Activated naive CD4-positive, alpha-beta T cell treated with anti-CD3 and anti-CD28 coated beads, Interleukin-2, amount 50 U/mL, for 24 hours (primary cell): Measurements from ENCODE around the gene LRRC1.

ENCODE experiments used
- H3K27ac Mint-ChIP-seq: one replicate; pipeline ENCODE4 v1.8.0; 2021; ENCODE audit warnings: mild to moderate bottlenecking, mixed read lengths
- H3K27me3 Mint-ChIP-seq: one replicate; pipeline ENCODE4 v1.8.0; 2021; ENCODE audit warnings: mixed read lengths
- H3K36me3 Mint-ChIP-seq: one replicate; pipeline ENCODE4 v1.8.0; 2021; ENCODE audit warnings: mixed read lengths
- H3K4me1 Mint-ChIP-seq: one replicate; pipeline ENCODE4 v1.8.0; 2021; ENCODE audit warnings: mixed read lengths
- H3K4me3 Mint-ChIP-seq: one replicate; pipeline ENCODE4 v1.8.0; 2021; ENCODE audit warnings: mild to moderate bottlenecking, mixed read lengths
- H3K9me3 Mint-ChIP-seq: one replicate; pipeline ENCODE4 v1.8.0; 2021; ENCODE audit warnings: mixed read lengths

LRRC1 gene

DNA sequence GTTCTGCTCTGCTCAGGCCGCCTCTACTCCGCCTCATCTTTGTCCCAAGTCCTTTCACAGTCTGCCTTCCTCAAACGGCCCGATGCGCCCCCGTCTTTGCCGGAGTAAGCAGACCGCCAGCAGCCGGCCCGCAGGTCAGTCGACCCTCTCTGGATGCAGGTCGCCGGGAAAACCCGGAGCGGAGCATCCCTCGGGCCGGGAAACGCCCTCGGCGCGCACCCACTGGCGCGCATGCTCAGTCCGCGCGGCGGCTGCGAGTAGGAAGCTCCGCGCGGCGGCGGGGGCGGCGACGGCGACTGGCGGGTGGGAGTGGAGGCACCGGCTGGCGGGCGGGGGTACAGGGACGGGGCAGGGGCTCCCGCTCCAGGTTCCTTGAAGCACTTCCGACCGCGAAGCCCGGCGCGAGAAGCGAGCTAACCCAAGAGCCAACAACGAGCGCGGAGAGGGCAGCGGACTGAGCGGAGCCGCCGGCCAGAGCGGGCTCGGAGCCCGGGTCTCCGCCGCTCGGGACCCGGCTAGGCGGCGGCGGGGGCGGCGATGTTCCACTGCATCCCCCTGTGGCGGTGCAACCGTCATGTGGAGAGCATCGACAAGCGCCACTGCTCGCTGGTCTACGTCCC, at the start of gene LRRC1:
TSS of gene LRRC1 (plus strand) at position 286 of the 620 bp plus-strand sequence. CDS start at position 538, 252 bp downstream.
- H3K4me3 Mint-ChIP-seq = peak within 1 kb of the TSS; percentile 96
- H3K27ac Mint-ChIP-seq = peak within 1 kb of the TSS; percentile 83
- peaks cover 13% of the 10 kb centered on the region for H3K4me1 Mint-ChIP-seq
- no peaks in the 10 kb centered on the region for H3K36me3 Mint-ChIP-seq
- peaks cover 9% of the 10 kb centered on the region for H3K27me3 Mint-ChIP-seq
- H3K9me3 Mint-ChIP-seq = no peaks in the 10 kb centered on the region

DNA sequence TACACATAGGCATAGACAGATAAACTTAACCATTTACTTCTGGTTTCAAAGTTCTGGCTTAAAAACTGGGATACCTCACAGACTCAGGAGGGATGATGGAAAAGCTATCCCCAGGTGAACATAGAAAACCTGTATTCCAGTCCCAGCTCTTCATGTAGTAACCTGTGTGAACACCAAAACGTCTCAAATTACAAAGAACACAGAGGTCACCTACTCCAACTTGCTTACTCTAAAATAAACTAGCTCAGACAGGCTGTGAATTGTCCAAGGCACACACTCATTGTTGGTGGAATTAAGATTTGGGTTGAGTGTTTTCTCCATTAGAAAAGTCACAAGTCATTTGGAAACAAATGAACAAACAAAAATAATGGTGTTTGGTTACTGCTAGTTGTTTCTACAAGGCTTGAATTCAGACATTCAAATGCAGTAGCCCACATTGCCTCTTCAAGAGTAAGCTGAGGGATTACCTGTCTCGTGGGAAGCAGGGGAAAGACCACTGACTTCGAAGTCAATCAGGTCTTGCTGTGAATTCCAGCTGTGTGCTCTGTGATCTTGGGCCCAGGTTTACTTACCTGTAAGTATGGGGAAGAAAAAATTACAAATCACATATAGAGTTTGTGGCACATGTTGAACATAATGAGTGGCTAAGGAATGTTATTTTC, 48.2 kb upstream of the LRRC1 start:
- H3K4me3 Mint-ChIP-seq = no peak overlapping the region

DNA sequence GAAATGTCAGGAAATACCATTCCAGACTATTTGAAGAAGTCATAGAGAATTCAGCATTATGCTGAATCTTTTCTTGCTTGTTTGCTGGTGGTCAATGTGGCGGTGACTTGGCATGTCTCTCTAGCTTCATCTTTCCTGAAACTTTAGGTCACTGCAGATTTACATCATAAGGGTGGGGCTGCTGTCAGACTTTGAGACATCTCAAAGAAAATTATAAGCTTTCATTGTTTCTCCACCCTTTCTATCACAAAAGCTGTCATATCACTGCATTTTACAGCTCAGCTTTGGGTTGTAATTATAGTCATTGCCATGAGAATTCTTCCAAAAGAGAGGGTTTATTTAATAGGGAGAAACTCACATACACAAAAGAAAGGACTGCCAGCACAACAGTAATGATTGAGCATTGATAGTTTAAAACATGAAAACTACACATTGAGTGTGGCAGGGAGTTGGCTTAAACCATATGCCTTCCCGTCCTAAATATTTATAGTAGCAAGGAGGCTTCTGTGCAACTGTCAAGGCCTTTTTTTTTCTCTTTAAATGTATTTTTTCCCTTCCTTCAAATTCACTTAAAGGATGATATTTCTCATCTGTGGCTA, 44.7 kb upstream of the LRRC1 start:
- Mint-ChIP-seq H3K4me1 (no peaks in the 10 kb centered on the region), H3K27me3 (no peaks in the 10 kb centered on the region), H3K27ac (no peak overlapping the region), H3K9me3 (no peaks in the 10 kb centered on the region), H3K4me3 (no peak overlapping the region), H3K36me3 (no peaks in the 10 kb centered on the region)

More for the DNA sequence above, 48.2 kb upstream of the LRRC1 start:
- no peaks in the 10 kb centered on the region for H3K27me3 Mint-ChIP-seq
- H3K36me3 Mint-ChIP-seq = no peaks in the 10 kb centered on the region
- H3K4me1 Mint-ChIP-seq = peaks cover 3% of the 10 kb centered on the region
- no peaks in the 10 kb centered on the region for H3K9me3 Mint-ChIP-seq
- H3K27ac Mint-ChIP-seq = no peak overlapping the region

DNA sequence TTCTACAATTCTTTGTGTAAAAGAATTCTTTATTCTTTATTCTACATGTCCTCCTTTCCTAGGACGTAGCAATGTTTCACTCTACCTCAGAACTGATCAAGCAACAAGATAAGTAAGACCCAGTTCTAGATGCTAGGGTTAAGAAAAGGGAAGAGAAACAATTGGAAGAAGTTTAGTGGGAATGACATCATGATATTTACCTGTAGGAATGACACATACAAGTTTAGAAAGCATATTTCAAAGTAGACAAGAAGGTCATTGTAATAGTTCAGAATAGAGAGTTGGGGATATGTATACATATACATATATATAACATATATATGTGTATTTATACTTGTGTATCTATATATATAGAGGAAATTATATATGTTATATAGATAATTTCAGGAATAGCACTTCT, 43.4 kb upstream of the LRRC1 start:
- Mint-ChIP-seq H3K4me1 (no peaks in the 10 kb centered on the region), H3K36me3 (no peaks in the 10 kb centered on the region), H3K9me3 (no peaks in the 10 kb centered on the region), H3K4me3 (no peak overlapping the region), H3K27ac (no peak overlapping the region), H3K27me3 (no peaks in the 10 kb centered on the region)

DNA sequence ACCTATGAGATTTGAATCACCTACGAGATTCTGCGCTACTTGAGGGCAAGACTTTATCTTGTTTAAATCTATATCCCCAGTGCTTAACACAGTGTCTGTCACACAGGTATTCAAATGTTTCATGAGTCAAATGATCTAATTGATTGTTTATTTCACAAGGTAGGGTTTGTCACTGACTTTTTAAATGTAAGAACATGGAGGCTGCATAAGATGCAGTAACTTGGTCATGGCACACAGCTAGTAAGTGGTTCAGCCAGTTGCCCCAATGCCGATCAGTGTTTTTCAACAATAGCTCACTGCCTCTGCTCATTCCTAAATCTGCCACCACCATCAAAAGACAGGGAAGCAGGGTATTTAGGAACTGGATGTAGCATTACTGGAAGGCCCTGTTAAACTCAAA, 42.4 kb upstream of the LRRC1 start:
- Mint-ChIP-seq H3K4me1 (no peaks in the 10 kb centered on the region), H3K4me3 (no peak overlapping the region), H3K9me3 (no peaks in the 10 kb centered on the region), H3K27me3 (no peaks in the 10 kb centered on the region), H3K27ac (no peak overlapping the region), H3K36me3 (no peaks in the 10 kb centered on the region)

DNA sequence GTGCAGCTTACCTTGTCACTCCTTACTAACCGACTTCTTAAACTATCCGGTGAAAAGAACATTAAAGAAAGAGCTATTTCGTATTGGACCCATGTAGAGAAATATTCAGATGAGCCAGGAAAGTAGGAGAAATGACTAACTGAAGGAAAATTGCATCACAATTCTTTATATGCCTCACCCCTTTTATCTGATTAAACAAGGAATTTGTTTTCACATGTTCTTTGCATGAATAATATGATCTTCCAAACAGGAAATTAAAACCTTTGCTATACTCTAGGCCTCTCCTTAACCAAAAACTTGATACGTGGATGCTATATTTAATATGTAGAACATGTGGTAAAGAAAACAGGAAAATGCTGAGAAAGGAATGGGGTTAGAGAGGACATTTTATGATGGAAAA, 41.9 kb upstream of the LRRC1 start:
- Mint-ChIP-seq H3K36me3 (no peaks in the 10 kb centered on the region), H3K4me1 (no peaks in the 10 kb centered on the region), H3K4me3 (no peak overlapping the region), H3K27me3 (no peaks in the 10 kb centered on the region), H3K27ac (no peak overlapping the region), H3K9me3 (no peaks in the 10 kb centered on the region)

DNA sequence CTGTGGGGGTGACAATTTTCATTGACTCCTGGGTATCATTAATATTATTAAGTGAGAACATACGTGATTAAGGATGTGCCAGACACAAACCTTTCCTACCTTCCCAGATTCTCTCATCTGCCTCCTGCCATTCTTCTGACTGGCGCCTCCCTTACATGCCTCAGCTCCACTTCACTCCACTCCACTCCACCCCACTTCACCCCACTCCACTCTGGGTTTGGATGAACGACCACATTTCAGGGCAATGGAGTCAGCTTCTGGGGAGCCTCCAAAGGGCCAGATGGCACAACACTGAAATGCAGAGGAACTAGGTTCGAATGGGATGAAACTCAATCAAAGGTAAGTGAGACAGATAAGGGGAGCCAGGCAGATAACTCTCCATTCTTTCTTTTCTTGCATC, 40.5 kb upstream of the LRRC1 start:
- H3K27ac Mint-ChIP-seq = no peak overlapping the region
- no peaks in the 10 kb centered on the region for H3K9me3 Mint-ChIP-seq
- no peak overlapping the region for H3K4me3 Mint-ChIP-seq
- no peaks in the 10 kb centered on the region for H3K27me3 Mint-ChIP-seq
- no peaks in the 10 kb centered on the region for H3K36me3 Mint-ChIP-seq
- H3K4me1 Mint-ChIP-seq = no peaks in the 10 kb centered on the region

DNA sequence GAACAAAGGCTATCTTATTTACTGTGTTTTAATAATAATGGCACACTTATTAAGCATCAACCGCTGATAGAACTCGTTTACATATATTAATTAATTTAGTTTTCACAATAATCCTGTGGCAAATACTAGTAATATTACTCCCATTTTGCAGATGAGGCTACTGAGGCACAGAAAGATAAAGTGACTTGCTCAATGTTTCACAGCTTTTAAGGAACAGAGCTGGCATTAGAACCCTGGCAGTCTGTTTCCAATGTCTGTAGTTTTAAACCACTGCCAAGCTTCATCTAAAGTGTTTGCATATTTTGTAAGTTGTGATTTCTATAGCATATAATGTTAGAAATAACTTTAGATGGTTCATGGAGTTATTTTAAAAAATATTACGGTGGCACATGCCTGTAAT, 38.4 kb upstream of the LRRC1 start:
- no peaks in the 10 kb centered on the region for H3K36me3 Mint-ChIP-seq
- no peaks in the 10 kb centered on the region for H3K27me3 Mint-ChIP-seq
- no peaks in the 10 kb centered on the region for H3K4me1 Mint-ChIP-seq
- H3K9me3 Mint-ChIP-seq = no peaks in the 10 kb centered on the region
- H3K27ac Mint-ChIP-seq = no peak overlapping the region
- H3K4me3 Mint-ChIP-seq = no peak overlapping the region

DNA sequence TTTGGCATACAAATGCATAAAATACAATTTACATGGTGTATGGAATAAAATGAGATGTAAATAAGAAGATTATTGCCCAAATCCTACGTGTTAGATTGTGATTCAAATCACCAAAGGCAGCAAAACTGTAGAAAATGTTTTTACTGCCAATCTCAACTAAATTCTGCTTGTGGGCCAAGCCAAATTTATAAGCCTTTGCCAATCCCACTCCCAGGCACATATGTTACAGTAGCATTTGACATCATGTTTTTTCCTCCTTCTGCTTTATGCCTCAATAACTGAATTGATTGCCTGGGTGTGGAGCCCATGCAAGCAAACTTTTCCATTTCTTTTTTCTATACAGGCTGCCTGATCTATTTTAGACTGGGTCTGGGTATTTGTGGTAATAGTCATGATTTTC, 36.3 kb upstream of the LRRC1 start:
- Mint-ChIP-seq H3K9me3 (no peaks in the 10 kb centered on the region), H3K27ac (no peak overlapping the region), H3K27me3 (no peaks in the 10 kb centered on the region), H3K36me3 (no peaks in the 10 kb centered on the region), H3K4me1 (no peaks in the 10 kb centered on the region), H3K4me3 (no peak overlapping the region)

DNA sequence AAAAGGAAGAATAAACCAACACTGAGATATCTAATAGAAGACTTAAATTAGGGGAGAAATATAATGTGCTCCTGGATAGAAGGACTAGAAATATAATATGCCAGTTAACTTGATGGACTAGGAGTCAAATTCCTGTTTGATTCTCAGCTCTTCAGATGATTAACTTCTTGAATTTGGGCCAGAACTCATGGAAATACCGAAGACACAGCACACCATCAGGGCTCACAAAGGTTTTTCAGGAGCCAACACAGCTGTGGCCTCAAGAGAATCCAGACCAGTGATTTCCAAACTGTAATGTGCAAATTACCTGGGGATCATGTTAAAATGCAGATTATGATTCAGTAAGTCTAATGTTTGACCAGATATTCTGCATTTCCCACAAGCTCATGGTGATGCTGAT, 33.8 kb upstream of the LRRC1 start:
- H3K27me3 Mint-ChIP-seq = peaks cover 6% of the 10 kb centered on the region
- peaks cover 2% of the 10 kb centered on the region for H3K36me3 Mint-ChIP-seq
- H3K27ac Mint-ChIP-seq = no peak overlapping the region
- H3K9me3 Mint-ChIP-seq = no peaks in the 10 kb centered on the region
- H3K4me3 Mint-ChIP-seq = no peak overlapping the region
- no peaks in the 10 kb centered on the region for H3K4me1 Mint-ChIP-seq

DNA sequence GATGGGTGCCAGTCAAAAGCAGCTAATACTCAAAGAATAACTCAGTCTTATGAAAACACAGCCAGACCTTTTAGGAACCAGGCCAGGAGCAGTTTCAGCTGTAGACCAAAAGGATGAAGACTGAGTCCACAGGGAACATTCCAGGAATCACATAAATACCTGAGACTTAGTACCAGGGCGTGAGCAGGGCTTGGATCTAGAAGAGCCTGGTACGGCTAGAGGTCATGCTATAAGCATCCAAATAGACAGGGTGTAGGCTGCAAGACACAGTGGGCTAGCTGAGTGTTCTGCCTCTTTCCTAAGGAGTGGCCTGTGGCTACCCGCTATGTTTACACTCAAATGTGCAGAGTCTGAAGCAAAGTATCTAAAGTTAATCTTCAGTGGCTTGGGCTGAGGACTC, 29.5 kb upstream of the LRRC1 start:
- no peak overlapping the region for H3K27ac Mint-ChIP-seq
- H3K36me3 Mint-ChIP-seq = peaks cover 2% of the 10 kb centered on the region
- H3K9me3 Mint-ChIP-seq = no peaks in the 10 kb centered on the region
- no peaks in the 10 kb centered on the region for H3K4me1 Mint-ChIP-seq
- no peak overlapping the region for H3K4me3 Mint-ChIP-seq
- H3K27me3 Mint-ChIP-seq = peaks cover 9% of the 10 kb centered on the region

DNA sequence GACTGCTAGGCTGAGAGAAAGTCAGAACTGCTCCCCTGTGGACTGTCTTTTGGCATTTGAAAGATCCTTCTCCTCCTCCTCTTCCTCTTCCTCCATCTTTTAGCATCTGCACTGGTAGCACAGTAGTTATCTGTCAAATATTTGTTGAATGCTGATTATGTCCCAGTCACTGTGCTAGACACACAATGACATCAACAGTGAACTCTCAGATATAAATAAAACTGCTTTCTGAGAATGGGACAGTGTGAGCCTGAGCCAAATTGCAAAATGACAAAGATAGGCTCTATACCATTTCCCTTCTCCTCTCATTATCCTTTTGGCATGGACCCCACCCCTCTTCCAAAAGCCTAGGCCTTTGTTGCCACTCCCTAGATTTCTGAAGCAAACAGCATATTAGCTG, 27.9 kb upstream of the LRRC1 start:
- Mint-ChIP-seq H3K4me3 (no peak overlapping the region), H3K27me3 (peaks cover 9% of the 10 kb centered on the region), H3K4me1 (no peaks in the 10 kb centered on the region), H3K9me3 (no peaks in the 10 kb centered on the region), H3K36me3 (peaks cover 2% of the 10 kb centered on the region), H3K27ac (no peak overlapping the region)

DNA sequence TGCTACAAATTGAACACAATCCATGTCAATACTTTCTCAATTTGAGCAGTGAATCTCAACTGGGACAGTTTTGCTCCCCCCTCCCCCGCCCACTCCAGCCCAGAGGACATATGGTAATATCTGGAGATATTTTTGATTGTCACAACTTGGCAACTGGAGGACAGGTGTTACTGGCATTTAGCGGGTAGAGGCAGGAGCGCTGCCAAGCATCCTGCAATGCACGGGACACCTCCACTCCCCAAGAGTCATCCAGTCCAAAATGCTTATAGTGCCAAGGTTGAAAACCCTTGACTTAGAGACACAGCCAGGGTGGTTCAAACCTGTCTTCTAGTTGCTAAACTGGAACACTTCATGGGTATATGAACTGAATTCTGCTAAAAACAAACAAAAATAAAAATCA, 26.9 kb upstream of the LRRC1 start:
- H3K36me3 Mint-ChIP-seq = peaks cover 2% of the 10 kb centered on the region
- H3K9me3 Mint-ChIP-seq = no peaks in the 10 kb centered on the region
- H3K4me1 Mint-ChIP-seq = no peaks in the 10 kb centered on the region
- H3K27ac Mint-ChIP-seq = no peak overlapping the region
- peaks cover 10% of the 10 kb centered on the region for H3K27me3 Mint-ChIP-seq
- H3K4me3 Mint-ChIP-seq = no peak overlapping the region

DNA sequence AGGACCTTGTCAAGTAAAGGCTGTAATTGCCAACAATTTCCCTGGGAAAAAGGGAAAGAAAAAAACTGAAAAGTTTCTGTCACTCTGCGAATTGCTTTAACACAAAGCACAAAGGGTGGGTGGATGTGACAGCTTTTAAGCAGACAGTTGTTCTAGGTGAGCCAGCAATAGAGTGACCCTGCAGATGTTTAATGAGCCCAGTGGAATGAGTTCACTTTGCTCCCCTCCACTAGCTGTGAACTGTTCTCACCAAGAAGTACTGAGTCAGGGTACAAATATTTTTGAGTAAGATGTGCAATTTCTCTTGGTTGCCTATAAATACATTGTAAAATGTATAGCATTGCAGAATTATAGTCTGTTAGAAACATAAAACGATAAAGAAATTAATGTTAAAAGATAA, 26.2 kb upstream of the LRRC1 start:
- Mint-ChIP-seq H3K4me3 (no peak overlapping the region), H3K36me3 (peaks cover 2% of the 10 kb centered on the region), H3K27ac (no peak overlapping the region), H3K4me1 (no peaks in the 10 kb centered on the region), H3K9me3 (no peaks in the 10 kb centered on the region), H3K27me3 (peaks cover 12% of the 10 kb centered on the region)

DNA sequence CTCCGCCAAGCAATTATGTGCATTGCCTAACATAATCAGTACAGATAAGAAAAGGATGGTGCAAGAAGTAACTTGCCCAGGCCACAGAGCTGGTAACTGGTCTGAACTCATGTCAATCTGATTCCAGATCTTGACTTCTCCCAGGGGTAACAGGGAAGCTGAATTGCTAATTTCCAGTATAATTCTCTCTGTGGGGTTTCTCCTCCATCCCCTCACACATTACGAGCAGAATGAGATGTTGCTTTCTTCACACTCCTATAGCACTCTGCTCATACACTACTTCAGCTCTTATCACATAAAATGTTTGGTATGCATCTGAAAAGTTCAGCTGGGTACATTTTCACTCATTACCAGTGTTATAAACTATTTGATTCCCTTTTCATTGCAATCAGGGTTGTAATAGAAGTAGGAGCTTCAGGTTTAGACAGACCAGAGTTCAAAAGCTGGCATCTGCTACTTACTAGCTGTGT, 24.0 kb upstream of the LRRC1 start:
- Mint-ChIP-seq H3K4me3 (no peak overlapping the region), H3K9me3 (no peaks in the 10 kb centered on the region), H3K4me1 (no peaks in the 10 kb centered on the region), H3K27ac (no peak overlapping the region), H3K36me3 (peaks cover under 1% of the 10 kb centered on the region), H3K27me3 (peaks cover 8% of the 10 kb centered on the region)

DNA sequence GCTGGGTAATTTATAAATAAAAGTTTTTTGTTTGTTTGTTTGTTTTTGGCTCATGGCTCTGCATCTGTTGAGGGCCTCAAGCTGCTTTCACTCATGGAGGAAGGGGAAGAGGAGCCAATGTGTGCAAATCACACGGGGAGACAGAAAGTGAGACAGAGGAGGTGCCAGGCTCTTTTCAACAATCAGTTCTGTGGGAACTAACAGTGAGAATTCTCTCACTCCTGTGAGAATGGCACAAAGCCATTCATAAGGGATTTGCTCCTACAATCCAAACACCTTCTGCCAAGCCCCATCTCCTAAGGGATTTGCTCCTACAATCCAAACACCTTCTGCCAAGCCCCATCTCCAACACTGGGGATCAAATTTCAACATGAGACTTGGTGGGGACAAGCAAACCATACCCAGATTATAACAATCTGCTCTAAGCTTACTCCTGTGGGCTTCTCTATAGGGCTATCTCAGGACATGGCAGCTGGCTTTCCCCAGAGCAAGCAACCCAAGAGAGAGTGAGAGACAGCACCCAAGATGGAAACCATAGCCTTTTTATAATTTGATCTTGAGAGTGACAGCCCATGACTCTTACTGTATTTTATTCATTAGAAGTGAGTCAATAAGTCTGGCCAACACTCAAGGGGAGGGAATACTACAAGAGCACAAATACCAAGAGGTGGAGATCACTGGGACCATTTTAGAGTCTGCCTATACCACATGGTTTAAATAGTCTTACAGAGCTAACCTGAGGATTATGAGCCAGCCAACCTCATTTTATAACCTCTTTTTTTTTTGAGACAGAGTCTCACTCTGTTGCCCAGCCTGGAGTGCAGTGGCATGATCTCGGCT, 22.8 kb upstream of the LRRC1 start:
- no peaks in the 10 kb centered on the region for H3K4me1 Mint-ChIP-seq
- no peak overlapping the region for H3K27ac Mint-ChIP-seq
- H3K27me3 Mint-ChIP-seq = peaks cover 3% of the 10 kb centered on the region
- no peak overlapping the region for H3K4me3 Mint-ChIP-seq
- H3K9me3 Mint-ChIP-seq = no peaks in the 10 kb centered on the region
- no peaks in the 10 kb centered on the region for H3K36me3 Mint-ChIP-seq
